GM21619 (cell line): ENCODE data around the gene GDF11.

ENCODE experiments used
- ATAC-seq: cut with Tn5 transposase; IDR thresholded peaks from one replicate; pipeline ENCODE4 v1.9.1; 2021; ENCODE audit not compliant: unreplicated experiment

Gene GDF11

GRCh38 chr12:55742719-55743405 is at the start of gene GDF11:
TSS of gene GDF11 (plus strand) at chr12:55743122. CDS start at chr12:55743317, 195 bp downstream.
- peak; percentile 16 for ATAC-seq

GRCh38 chr12:55693323-55694187 is 49.4 kb upstream of the GDF11 start:
- ATAC-seq, result no peak

- no peak for ATAC-seq
Measured at GRCh38 chr12:55694188-55694515, 48.8 kb upstream of the GDF11 start.

- no peak for ATAC-seq
Measured at GRCh38 chr12:55694651-55695050, 48.3 kb upstream of the GDF11 start.

- ATAC-seq, result no peak
Measured at GRCh38 chr12:55695349-55695748, 47.6 kb upstream of the GDF11 start.

- no peak for ATAC-seq
Measured at GRCh38 chr12:55696141-55696540, 46.8 kb upstream of the GDF11 start.

- ATAC-seq, result no peak
Measured at GRCh38 chr12:55696796-55697462, 46.0 kb upstream of the GDF11 start.

GRCh38 chr12:55697686-55698085 is 45.2 kb upstream of the GDF11 start:
- no peak for ATAC-seq

- ATAC-seq, result no peak
Measured at GRCh38 chr12:55698241-55698955, 44.5 kb upstream of the GDF11 start.

GRCh38 chr12:55698965-55699364 is 44.0 kb upstream of the GDF11 start:
- ATAC-seq, result no peak

GRCh38 chr12:55699471-55700055 is 43.4 kb upstream of the GDF11 start:
- ATAC-seq, result no peak

GRCh38 chr12:55700255-55701018 is 42.5 kb upstream of the GDF11 start:
- ATAC-seq, result no peak

- ATAC-seq, result no peak
Measured at GRCh38 chr12:55702861-55703260, 40.1 kb upstream of the GDF11 start.

GRCh38 chr12:55703288-55703687 is 39.6 kb upstream of the GDF11 start:
- no peak for ATAC-seq

GRCh38 chr12:55703901-55704761 is 38.8 kb upstream of the GDF11 start:
- ATAC-seq, result no peak

GRCh38 chr12:55704824-55705718 is 37.9 kb upstream of the GDF11 start:
- ATAC-seq, result no peak

GRCh38 chr12:55705782-55706402 is 37.0 kb upstream of the GDF11 start:
- no peak for ATAC-seq
